Body of pancreas (tissue), 4 donors: ENCODE results near the gene RASGRF2.

Experiments
- CTCF ChIP-seq, 7 experiments: fragments of 450-650 bp in 4 of 7; fragments of 200-600 bp in 3 of 7; sonication (generic) in 3 of 7; IDR thresholded peaks; one replicate each; pipeline ENCODE4 v1.5.1; 2016 to 2019; ENCODE audit warnings: antibody characterized with exemption in 7 of 7
- POLR2A ChIP-seq, 3 donors: fragments of 450-650 bp; IDR thresholded peaks; one replicate each; pipeline ENCODE4 v1.6.1; 2016; ENCODE audit warnings: antibody characterized with exemption in 3 of 3, mild to moderate bottlenecking in 2 of 3

DNA sequence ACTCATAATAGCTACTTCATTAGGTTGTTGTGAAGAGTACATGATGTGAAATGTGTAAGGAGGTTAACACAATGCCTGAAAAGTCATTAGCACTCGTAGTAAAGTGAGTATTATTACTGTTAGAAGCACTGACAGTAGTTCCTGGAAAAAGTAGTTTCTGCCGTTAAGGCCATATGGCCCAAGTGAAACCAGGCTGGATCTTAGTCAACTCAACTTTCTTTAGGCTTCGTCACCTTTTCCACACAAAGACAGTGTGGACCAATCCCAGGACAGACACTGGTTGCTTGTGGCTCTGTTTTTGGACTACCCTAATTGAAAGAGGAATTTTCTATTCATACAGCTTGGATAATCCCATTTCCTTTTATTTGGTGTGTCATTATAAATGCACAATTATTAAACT is 243.6 kb downstream of the RASGRF2 start:
- TF ChIP-seq CTCF (IDR thresholded peaks at IDR 0.05) (no peak), POLR2A (IDR thresholded peaks at IDR 0.05) (no peak)
